Ramos (cell line): ENCODE results near the gene SNPH.

ENCODE experiments used
- in situ Hi-C: fragments of 300-500 bp; cut with MboI; formaldehyde crosslinking; loops from one replicate; pipeline ENCODE4 v1.14.3; 2022; ENCODE audit warnings: low sequenced_read_pairs; ENCODE audit not compliant: unreplicated experiment

Gene SNPH

GRCh38 chr20:1286267-1287024 lies 20.4 kb downstream of the SNPH start:
- in situ Hi-C loops: no loop called here

- in situ Hi-C loops: no loop called here
These were observed 21.2 kb downstream of the SNPH start for GRCh38 chr20:1287306-1287705.

GRCh38 chr20:1287787-1288569 lies 21.9 kb downstream of the SNPH start:
- in situ Hi-C loops: no loop called here

DNA sequence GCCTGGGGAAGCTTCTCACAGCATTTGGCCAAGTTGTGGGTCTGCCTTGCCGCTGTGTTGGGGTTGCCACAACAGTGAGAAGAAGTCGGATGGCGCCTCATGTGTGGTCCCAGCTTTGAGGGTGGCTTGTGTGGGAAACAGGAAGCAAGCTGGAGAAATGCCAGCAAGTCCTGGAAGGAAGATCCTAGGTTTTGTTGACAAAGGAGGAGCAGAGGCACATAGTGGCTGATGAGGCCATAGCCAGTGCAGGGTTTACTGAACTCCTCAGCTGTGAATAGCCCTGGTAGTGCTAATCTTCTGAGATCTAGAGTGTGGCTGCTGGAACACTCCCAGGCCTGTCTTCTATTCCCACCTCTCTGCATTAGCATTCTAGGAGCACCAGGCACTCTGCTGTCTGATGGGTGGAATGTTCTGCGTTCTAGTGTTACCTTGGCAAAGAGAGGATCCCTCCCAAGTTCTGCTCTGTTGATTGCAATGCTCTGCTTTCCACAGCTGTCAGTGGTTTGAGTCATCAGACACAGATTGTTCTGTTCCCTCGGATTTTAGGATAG lies 25.2 kb downstream of the SNPH start:
- in situ Hi-C loops: no loop called here

GRCh38 chr20:1292620-1293019 lies 26.5 kb downstream of the SNPH start:
- in situ Hi-C loops: no loop called here

- in situ Hi-C loops: no loop called here
These were observed 27.7 kb downstream of the SNPH start for GRCh38 chr20:1293641-1294379.

- in situ Hi-C loops: no loop called here
These were observed 28.4 kb downstream of the SNPH start for GRCh38 chr20:1294497-1294896.

GRCh38 chr20:1295276-1295930 lies 29.3 kb downstream of the SNPH start:
- in situ Hi-C loops: no loop called here

- in situ Hi-C loops: no loop called here
These were observed 30.1 kb downstream of the SNPH start for GRCh38 chr20:1296117-1296610.

- in situ Hi-C loops: no loop called here
These were observed 30.8 kb downstream of the SNPH start for GRCh38 chr20:1296922-1297321.

DNA sequence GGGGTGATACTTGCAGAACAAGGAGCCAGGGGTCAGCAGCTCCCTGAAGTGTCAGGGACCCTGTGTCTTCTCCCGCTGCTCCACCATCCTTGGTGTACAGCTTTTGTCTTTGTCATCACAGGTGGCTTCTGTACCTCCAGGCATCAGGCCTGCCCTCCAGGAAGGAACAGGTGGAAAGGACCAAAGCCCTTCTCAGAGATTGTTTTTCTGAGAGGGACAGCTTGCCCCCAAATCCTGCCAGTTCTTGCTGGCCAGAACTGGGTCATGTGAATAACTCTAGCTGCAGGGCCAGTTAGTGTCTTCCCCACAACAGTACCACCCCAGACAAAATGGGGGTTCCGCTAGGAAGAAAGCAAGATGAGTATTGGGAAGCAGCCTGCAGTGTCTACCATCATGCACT lies 31.4 kb downstream of the SNPH start:
- in situ Hi-C loops: no loop called here

GRCh38 chr20:1298166-1298565 lies 32.1 kb downstream of the SNPH start:
- in situ Hi-C loops: no loop called here

DNA sequence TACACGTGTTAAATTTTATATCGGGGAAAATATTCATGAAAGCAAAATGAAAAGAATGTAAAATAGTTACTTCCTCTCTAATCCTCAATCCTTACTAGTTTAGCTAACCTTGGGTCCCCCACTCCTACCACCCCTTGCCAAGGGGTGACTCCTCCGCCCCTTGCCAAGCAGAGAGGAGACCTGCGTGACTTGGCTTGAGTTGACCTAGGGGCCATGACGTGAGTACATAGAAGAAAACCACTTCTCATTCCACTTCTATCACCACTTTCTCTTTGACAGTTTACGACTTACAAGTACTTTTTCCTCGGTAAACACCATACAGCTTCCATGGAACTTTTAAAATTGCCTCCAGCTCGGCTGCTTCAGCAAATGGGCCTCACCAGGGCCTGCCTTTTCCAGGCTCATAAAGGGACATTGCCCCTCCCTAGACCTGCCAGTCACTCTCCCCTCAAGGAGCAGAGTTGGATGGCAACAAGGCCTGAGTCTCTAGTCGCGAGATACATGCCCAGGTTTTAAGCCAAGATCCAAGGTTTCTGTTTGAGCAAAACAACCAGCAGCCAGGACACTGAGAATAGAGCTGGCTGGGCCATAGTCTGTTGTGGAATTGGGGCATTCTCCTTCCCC lies 32.9 kb downstream of the SNPH start:
- in situ Hi-C loops: no loop called here

GRCh38 chr20:1299522-1299921 lies 33.4 kb downstream of the SNPH start:
- in situ Hi-C loops: no loop called here

DNA sequence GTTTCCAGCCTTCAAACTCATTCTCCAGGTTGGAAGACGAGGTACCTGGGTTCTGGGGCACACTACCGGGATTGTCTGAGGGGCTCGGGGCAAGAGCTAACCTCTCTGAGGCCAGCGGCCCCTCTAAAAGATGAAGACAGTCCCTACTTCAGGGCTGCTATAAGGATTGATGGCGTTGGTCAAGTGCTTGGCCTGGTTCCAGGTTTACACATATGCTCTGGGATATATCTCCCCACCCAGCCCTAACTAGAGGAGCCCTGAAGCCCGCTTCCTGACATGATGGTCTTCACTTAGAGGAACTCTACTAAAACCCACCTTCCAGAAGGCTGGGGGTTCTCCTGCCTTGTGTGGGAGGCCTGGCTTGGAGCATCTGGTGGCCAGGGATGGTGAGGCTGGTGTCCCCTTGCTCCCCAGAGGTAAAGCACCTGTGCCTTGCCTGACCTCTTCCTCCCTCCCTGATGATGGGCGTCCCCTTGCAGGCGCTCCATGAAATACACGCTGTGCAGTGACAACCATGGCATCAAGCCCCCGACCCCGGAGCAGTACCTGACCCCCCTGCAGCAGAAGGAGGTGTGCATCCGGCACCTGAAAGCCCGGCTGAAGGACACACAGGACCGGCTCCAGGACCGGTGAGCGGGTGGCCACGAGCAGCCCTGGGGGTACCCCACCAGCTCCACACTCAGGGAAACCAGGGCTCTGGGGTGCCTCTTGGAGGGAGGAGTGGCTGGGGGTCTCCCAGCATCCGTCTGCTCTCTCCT lies 34.2 kb downstream of the SNPH start:
- in situ Hi-C loops: no loop called here

DNA sequence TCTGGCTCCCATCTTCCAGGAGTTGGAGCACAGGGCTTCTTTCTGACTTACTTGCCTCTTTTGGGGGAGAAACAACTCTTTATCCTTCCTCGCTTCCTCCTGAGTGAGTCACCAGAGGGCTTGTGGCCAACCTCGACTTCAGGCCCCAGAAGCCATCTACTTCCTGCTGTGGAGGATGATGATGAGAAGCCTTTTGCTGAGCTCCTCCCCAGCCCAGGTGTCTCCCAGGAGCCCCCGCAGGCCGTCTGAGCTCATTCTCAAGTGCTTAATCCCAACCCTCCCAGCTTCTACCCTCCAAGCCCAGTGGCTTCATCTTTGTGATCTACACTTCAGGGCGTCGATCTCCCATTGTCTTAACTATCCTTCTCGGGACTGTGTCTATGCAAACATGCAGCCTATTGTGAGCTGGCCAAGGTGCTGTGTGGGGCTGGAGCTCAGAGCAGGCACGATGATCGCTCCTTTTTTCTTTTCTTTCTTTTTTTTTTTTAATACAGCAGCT lies 35.0 kb downstream of the SNPH start:
- in situ Hi-C loops: no loop called here

DNA sequence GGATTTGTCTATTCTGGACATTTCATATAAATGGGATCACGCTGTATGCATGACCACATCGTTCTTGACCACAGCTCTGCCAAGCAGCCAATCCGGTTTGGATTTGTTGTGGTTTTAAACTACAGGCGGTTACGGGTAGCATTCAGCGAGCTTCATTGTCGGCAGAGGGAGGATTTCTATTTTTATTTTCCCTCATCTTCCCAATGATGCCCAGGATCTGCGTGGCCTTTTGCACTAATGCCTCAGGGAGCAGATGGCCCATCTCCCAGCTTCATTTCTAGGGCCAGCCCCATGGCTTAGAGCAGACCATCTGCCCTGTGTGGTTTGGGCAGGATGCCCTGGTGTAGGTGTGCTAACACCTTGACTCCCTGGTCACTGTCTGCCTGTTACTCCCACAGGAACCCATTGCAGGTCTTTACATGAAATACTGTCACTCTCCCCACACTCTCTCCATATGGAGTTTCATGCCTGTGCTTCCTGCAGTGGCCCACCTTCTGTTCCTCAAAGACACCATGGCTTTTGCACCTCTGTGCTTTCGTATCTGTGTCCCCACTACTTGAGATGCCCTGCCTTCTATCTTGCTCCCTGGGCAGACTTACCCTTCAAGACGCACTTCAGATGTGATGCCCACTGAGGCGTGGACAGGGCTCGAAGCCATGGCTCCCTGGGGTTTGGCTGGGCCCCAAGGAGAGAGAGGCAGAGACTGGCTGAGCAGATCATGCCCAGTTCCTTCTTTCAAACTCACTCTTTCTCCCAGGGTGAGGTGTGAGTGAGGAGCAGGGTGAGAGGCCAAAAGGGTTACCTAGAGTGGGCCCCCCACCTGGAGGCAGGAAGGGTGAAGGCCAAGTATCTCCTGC lies 36.8 kb downstream of the SNPH start:
- in situ Hi-C loops: no loop called here
